Lower leg skin (tissue), 4 donors: ENCODE results near the gene GGACT. TPM values are rescaled to one million over a fixed set of nuclear protein-coding genes. Genes with fewer than 3 reads are reported as not detected.
A peak's percentile ranks its signal among the peaks of the same experiment; 100 is the strongest.

Source experiments
- DNase-seq, 2 donors: peaks; one replicate each; pipeline ENCODE4 v3.0.0-alpha.2; 2019; ENCODE audit warnings: low spot score in 2 of 2
- H3K4me3 ChIP-seq: fragments of 200-600 bp; sonication (generic); 2 replicates; pipeline ENCODE4 v1.5.1; 2017; ENCODE audit warnings: mild to moderate bottlenecking, low read depth; ENCODE audit not compliant: poor library complexity, severe bottlenecking
- CTCF ChIP-seq, 3 donors: fragments of 450-650 bp; IDR thresholded peaks; one replicate each; pipeline ENCODE4 v1.5.1; 2016; ENCODE audit warnings: antibody characterized with exemption in 3 of 3, mild to moderate bottlenecking in 3 of 3, moderate library complexity in 2 of 3
- POLR2A ChIP-seq, 2 donors: fragments of 450-650 bp; IDR thresholded peaks; one replicate each; pipeline ENCODE4 v1.6.1; 2016 to 2017; ENCODE audit warnings: antibody characterized with exemption in 2 of 2, mild to moderate bottlenecking in 1 of 2, moderate library complexity in 1 of 2
- WGBS, 2 donors: methylation state at CpG; one replicate each; pipeline ENCODE4 v1.1.5; 2018; 5-methylcytosine and 5-hydroxymethylcytosine counted together
- intact Hi-C: fragments of 100-400 bp; cut with DNase I; formaldehyde crosslinking; loops from one replicate; pipeline ENCODE4 v1.15.0; 2023; ENCODE audit warnings: low total_unique reads
- total RNA-seq, 4 donors: library from RNA; depleted of rRNA; stranded (reverse); fragments of >200 nt; gene quantifications; one replicate each; pipeline ENCODE4 v1.1.0, GENCODE V29; 2016

Gene GGACT
- total RNA-seq, 4 donors from 2014 or later, result 1.5 to 3.6 (median 2.6) TPM

- 60 to 70% methylated on average over 18 of the region's 18 CpGs for WGBS, 2 donors
- DNase-seq, result peak in 1 of 2 donors; percentile 76
- H3K4me3 ChIP-seq, result no peak overlapping the region
- no peak for TF ChIP-seq CTCF (IDR thresholded peaks at IDR 0.05)
- TF ChIP-seq POLR2A (IDR thresholded peaks at IDR 0.05), result no peak
- intact Hi-C loops, result no loop called here
Measured at GRCh38 chr13:100541897-100542825, 46.4 kb downstream of the GGACT start.

- 77 to 83% methylated on average over 3 of the region's 3 CpGs for WGBS, 2 donors
- intact Hi-C loops, result no loop called here
- TF ChIP-seq POLR2A (IDR thresholded peaks at IDR 0.05), result no peak
- TF ChIP-seq CTCF (IDR thresholded peaks at IDR 0.05), result no peak
- no peak for DNase-seq
- no peak overlapping the region for H3K4me3 ChIP-seq
Measured at GRCh38 chr13:100540621-100541020, 48.0 kb downstream of the GGACT start.

GRCh38 chr13:100537951-100538462 lies 50.6 kb downstream of the GGACT start:
- WGBS, 2 donors, result 95 to 97% methylated on average over 5 of the region's 5 CpGs
- TF ChIP-seq POLR2A (IDR thresholded peaks at IDR 0.05) (no peak), CTCF (IDR thresholded peaks at IDR 0.05) (no peak)
- H3K4me3 ChIP-seq, result no peak overlapping the region
- DNase-seq, result no peak
- intact Hi-C loops, result no loop called here

GRCh38 chr13:100537486-100537885 lies 51.1 kb downstream of the GGACT start:
- DNase-seq, result no peak
- 95 to 98% methylated on average over 9 of the region's 9 CpGs for WGBS, 2 donors

GRCh38 chr13:100536643-100537180 lies 51.9 kb downstream of the GGACT start:
- intact Hi-C loops, result no loop called here
- H3K4me3 ChIP-seq, result no peak overlapping the region
- TF ChIP-seq POLR2A (IDR thresholded peaks at IDR 0.05) (no peak), CTCF (IDR thresholded peaks at IDR 0.05) (no peak)
- 92 to 95% methylated on average over 13 of the region's 13 CpGs for WGBS, 2 donors
- no peak for DNase-seq

More at GRCh38 chr13:100537486-100537885, 51.1 kb downstream of the GGACT start:
- no peak overlapping the region for H3K4me3 ChIP-seq
- intact Hi-C loops, result no loop called here
- no peak for TF ChIP-seq CTCF (IDR thresholded peaks at IDR 0.05)
- no peak for TF ChIP-seq POLR2A (IDR thresholded peaks at IDR 0.05)
